H1 (cell line): ENCODE results near the gene HUWE1. TPM values are rescaled to one million over a fixed set of nuclear protein-coding genes. Genes with fewer than 3 reads are reported as not detected.

Source experiments
- CTCF ChIA-PET: fragments of 300-600 bp; sonication (Branson Sonifier 250); formaldehyde crosslinking; loops from one replicate; lab custom pipeline; 2021; ENCODE audit not compliant: partially characterized antibody; lab: Charles Lee
- POLR2A ChIA-PET: fragments of 300-600 bp; sonication (Branson Sonifier 250); formaldehyde crosslinking; loops from one replicate; lab custom pipeline; 2021; ENCODE audit warnings: inconsistent platforms; ENCODE audit not compliant: partially characterized antibody; lab: Charles Lee
- DNase-seq, 2 experiments: peaks; one replicate each; pipeline versions ENCODE4 v3.0.0 to v3.0.0-alpha.2; 2010 to 2022; ENCODE audit warnings: low spot score in 2 of 2, low read depth in 1 of 2, mixed read lengths in 1 of 2
- FAIRE-seq: peaks from 2 replicates; lab custom pipeline; 2011; peaks lifted over from hg19 to GRCh38; lab: Jason Lieb, UNC
- H2AFZ ChIP-seq: 2 replicates; pipeline ENCODE4 v1.8.1; 2012; ENCODE audit warnings: low read length, inconsistent platforms
- H2AK5ac ChIP-seq: 2 replicates; pipeline ENCODE4 v1.6.1; 2013; ENCODE audit warnings: low read depth, low read length
- H2BK120ac ChIP-seq: replicated peaks from 2 replicates; pipeline ENCODE3; 2013; ENCODE audit warnings: low read depth, low read length, inconsistent platforms
- H2BK12ac ChIP-seq: 2 replicates; pipeline ENCODE4 v1.6.1; 2013; ENCODE audit warnings: low read depth, low read length
- H2BK15ac ChIP-seq: 2 replicates; pipeline ENCODE4 v1.6.1; 2013; ENCODE audit warnings: low read length
- H2BK20ac ChIP-seq: 2 replicates; pipeline ENCODE4 v1.6.1; 2013; ENCODE audit warnings: low read length
- H2BK5ac ChIP-seq: 2 replicates; pipeline ENCODE4 v1.6.1; 2013; ENCODE audit warnings: low read depth, low read length
- H3K14ac ChIP-seq: 2 replicates; pipeline ENCODE4 v1.6.1; 2013; ENCODE audit warnings: inconsistent platforms; ENCODE audit not compliant: insufficient read length
- H3K18ac ChIP-seq: 2 replicates; pipeline ENCODE4 v1.6.1; 2013; ENCODE audit warnings: low read length; ENCODE audit errors: extremely low read depth
- H3K23ac ChIP-seq: 2 replicates; pipeline ENCODE4 v1.6.1; 2013; ENCODE audit warnings: inconsistent platforms; ENCODE audit not compliant: insufficient read length
- H3K23me2 ChIP-seq: 2 replicates; pipeline ENCODE4 v1.6.1; 2013; ENCODE audit warnings: low read depth, low read length
- H3K27ac ChIP-seq: 2 replicates; pipeline ENCODE4 v1.6.1; 2011; ENCODE audit warnings: low read depth, low read length, inconsistent platforms
- H3K27me3 ChIP-seq, 4 experiments: replicated peaks in 1 of 4; 1 replicate in 1 of 4; 2 replicates in 3 of 4; pipeline versions ENCODE4 v1.6.1 to v1.8.1; 2011 to 2013; ENCODE audit warnings: low read length in 3 of 4, mild to moderate bottlenecking in 3 of 4, inconsistent platforms in 2 of 4, mixed read lengths in 2 of 4, moderate library complexity in 1 of 4; ENCODE audit not compliant: control insufficient read depth in 3 of 4, insufficient read depth in 3 of 4; ENCODE audit errors: extremely low read depth in 1 of 4
- H3K36me3 ChIP-seq, 4 experiments: 2 replicates each; pipeline versions ENCODE4 v1.6.1 to v1.8.1; 2011 to 2013; ENCODE audit warnings: mild to moderate bottlenecking in 4 of 4, low read length in 3 of 4, moderate library complexity in 2 of 4, control low read depth in 1 of 4, inconsistent platforms in 1 of 4; ENCODE audit not compliant: insufficient read depth in 4 of 4, control insufficient read depth in 2 of 4
- H3K4ac ChIP-seq: replicated peaks from 2 replicates; pipeline ENCODE3; 2013; ENCODE audit warnings: low read length, low read depth, mixed read lengths, inconsistent platforms; ENCODE audit not compliant: insufficient read length
- H3K4me1 ChIP-seq, 4 experiments: replicated peaks in 1 of 4; 1 replicate in 1 of 4; 2 replicates in 3 of 4; pipeline versions ENCODE4 v1.6.1 to v1.8.1; 2011 to 2013; ENCODE audit warnings: low read length in 3 of 4, inconsistent platforms in 2 of 4, mixed read lengths in 1 of 4; ENCODE audit not compliant: insufficient read depth in 4 of 4, control insufficient read depth in 3 of 4
- H3K4me2 ChIP-seq, 2 experiments: 2 replicates each; pipeline versions ENCODE4 v1.6.1 to v1.8.1; 2011 to 2013; ENCODE audit warnings: low read depth in 2 of 2, low read length in 2 of 2, control low read depth in 1 of 2, inconsistent platforms in 1 of 2, mild to moderate bottlenecking in 1 of 2; ENCODE audit not compliant: insufficient read depth in 1 of 2
- H3K4me3 ChIP-seq, 4 experiments: fragments of 200-600, 300-600 bp in 1 of 4; sonication (generic), shearing (Covaris generic), sonication (Bioruptor Twin) in 1 of 4; 2 replicates each; pipeline versions ENCODE4 v1.5.1 to v1.8.1; 2011 to 2016; ENCODE audit warnings: low read length in 4 of 4, low read depth in 3 of 4, control low read depth in 2 of 4, inconsistent platforms in 2 of 4, mild to moderate bottlenecking in 2 of 4, mixed read lengths in 1 of 4, moderate library complexity in 1 of 4; ENCODE audit not compliant: insufficient read depth in 2 of 4; ENCODE audit errors: extremely low read depth in 1 of 4
- H3K56ac ChIP-seq: replicated peaks from 2 replicates; pipeline ENCODE3; 2013; ENCODE audit warnings: low read depth, mild to moderate bottlenecking, mixed read lengths, low read length, inconsistent platforms; ENCODE audit not compliant: insufficient read length
- H3K79me1 ChIP-seq: 2 replicates; pipeline ENCODE4 v1.6.1; 2013; ENCODE audit warnings: low read depth, low read length, control low read depth
- H3K79me2 ChIP-seq, 2 experiments: 2 replicates each; pipeline versions ENCODE4 v1.6.1 to v1.8.1; 2012 to 2013; ENCODE audit warnings: low read length in 2 of 2, mild to moderate bottlenecking in 2 of 2, inconsistent platforms in 1 of 2; ENCODE audit not compliant: insufficient read depth in 2 of 2, control insufficient read depth in 1 of 2
- H3K9ac ChIP-seq, 4 experiments: replicated peaks in 1 of 4; 1 replicate in 1 of 4; 2 replicates in 3 of 4; pipeline versions ENCODE4 v1.6.1 to v1.8.1; 2011 to 2013; ENCODE audit warnings: low read depth in 3 of 4, low read length in 3 of 4, control low read depth in 2 of 4, mild to moderate bottlenecking in 2 of 4, moderate library complexity in 2 of 4, inconsistent platforms in 1 of 4; ENCODE audit errors: extremely low read depth in 1 of 4
- H3K9me3 ChIP-seq, 2 experiments: 2 replicates each; pipeline versions ENCODE4 v1.6.1 to v1.8.1; 2012 to 2013; ENCODE audit warnings: mild to moderate bottlenecking in 2 of 2, moderate library complexity in 2 of 2, control low read depth in 1 of 2, inconsistent platforms in 1 of 2, low read depth in 1 of 2, low read length in 1 of 2, mixed read lengths in 1 of 2; ENCODE audit not compliant: insufficient read depth in 2 of 2
- H4K20me1 ChIP-seq, 2 experiments: replicated peaks in 1 of 2; 2 replicates each; pipeline versions ENCODE3 to v1.8.1; 2011 to 2013; ENCODE audit warnings: inconsistent platforms in 2 of 2, low read length in 2 of 2, mild to moderate bottlenecking in 1 of 2; ENCODE audit not compliant: insufficient read depth in 2 of 2, control insufficient read depth in 1 of 2
- H4K5ac ChIP-seq: 2 replicates; pipeline ENCODE4 v1.6.1; 2013; ENCODE audit warnings: low read length, low read depth, mixed read lengths, inconsistent platforms; ENCODE audit not compliant: insufficient read length
- H4K8ac ChIP-seq: 2 replicates; pipeline ENCODE4 v1.8.0; 2013; ENCODE audit warnings: mild to moderate bottlenecking, moderate library complexity, low read length, inconsistent platforms; ENCODE audit not compliant: insufficient read depth; ENCODE audit errors: extremely low read depth
- H4K91ac ChIP-seq: replicated peaks from 2 replicates; pipeline ENCODE3; 2013; ENCODE audit warnings: low read length, mixed read lengths, inconsistent platforms; ENCODE audit not compliant: insufficient read length
- CBX8 ChIP-seq: fragments of 300-800, 300-1000 bp; sonication (generic); IDR thresholded peaks from 2 replicates; pipeline ENCODE4 v1.7.1; 2016; ENCODE audit warnings: low read depth, low read length, borderline replicate concordance
- EZH2 ChIP-seq: fragments of 200-600 bp; sonication (generic); IDR thresholded peaks from 2 replicates; pipeline ENCODE4 v1.7.1; 2012; ENCODE audit warnings: low read depth, mild to moderate bottlenecking, moderate library complexity, low read length, inconsistent platforms; ENCODE audit not compliant: severe bottlenecking
- KDM1A ChIP-seq: fragments of 200-600, 300-600 bp; sonication (generic); IDR thresholded peaks from 2 replicates; pipeline ENCODE4 v1.7.1; 2016; ENCODE audit warnings: mild to moderate bottlenecking, low read length, borderline replicate concordance
- NRF1 ChIP-seq: IDR thresholded peaks from 2 replicates; pipeline ENCODE4 v1.6.1; 2011; ENCODE audit warnings: mild to moderate bottlenecking, low read depth, low read length, improper control_type of control experiment
- POLR2A ChIP-seq, 2 experiments: IDR thresholded peaks; 1 replicate in 1 of 2; 2 replicates in 1 of 2; pipeline ENCODE4 v1.6.1; 2011; ENCODE audit warnings: low read depth in 2 of 2, low read length in 2 of 2, mild to moderate bottlenecking in 2 of 2; ENCODE audit errors: control extremely low read depth in 1 of 2
- SP2 ChIP-seq: IDR thresholded peaks from 2 replicates; pipeline ENCODE4 v1.6.1; 2012; ENCODE audit warnings: mild to moderate bottlenecking, low read length, inconsistent platforms
- TEAD4 ChIP-seq: IDR thresholded peaks from 2 replicates; pipeline ENCODE4 v1.6.1; 2012; ENCODE audit warnings: low read depth, low read length, inconsistent platforms, mixed read lengths
- WGBS, 2 experiments: shearing (Covaris generic) in 1 of 2; methylation state at CpG; one replicate each; pipeline versions ENCODE4 v1.1.6 to v1.1.7; 2013 to 2015; ENCODE audit warnings: low lambda C conversion rate in 2 of 2, mixed read lengths in 2 of 2, inconsistent platforms in 1 of 2, low coverage in 1 of 2, missing lambda C conversion rate in 1 of 2; ENCODE audit not compliant: insufficient replicate concordance in 2 of 2, insufficient coverage in 1 of 2, insufficient read length in 1 of 2; ENCODE audit errors: extremely low coverage in 1 of 2, missing lambda C conversion rate in 1 of 2; 5-methylcytosine and 5-hydroxymethylcytosine counted together
- polyA plus RNA-seq, 7 experiments: library from polyadenylated mRNA; depleted of rRNA in 3 of 7; stranded (reverse) in 5 of 7; unstranded in 2 of 7; fragments of >200 nt in 5 of 7; fragments of 200-250 nt in 2 of 7; gene quantifications; 1 replicate in 5 of 7; 2 replicates in 1 of 7; 4 replicates in 1 of 7; pipeline versions ENCODE4 v1.2.1 to v1.2.3, GENCODE V29; 2011 to 2013; ENCODE audit warnings: missing spikeins in 2 of 7, mixed read lengths in 2 of 7
- total RNA-seq: library from RNA; stranded (reverse); fragmentation: NEBNext Ultra II Directional; extraction: Animal tissue kit (Norgen Biotek cat#: 25700); gene quantifications from 2 replicates; pipeline ENCODE4 v1.2.1, GENCODE V29; 2021
- TF ChIP-seq, protein P1 (sequence below): IDR thresholded peaks from 2 replicates; pipeline ENCODE4 v1.6.1; 2012; ENCODE audit warnings: low read length, inconsistent platforms
- TF ChIP-seq, protein P2 (sequence below), 3 experiments: IDR thresholded peaks; 1 replicate in 2 of 3; 2 replicates in 1 of 3; pipeline versions ENCODE4 v1.5.1 to v1.6.1; 2011; ENCODE audit warnings: low read length in 3 of 3, mild to moderate bottlenecking in 3 of 3, inconsistent platforms in 2 of 3, low read depth in 1 of 3, moderate library complexity in 1 of 3; ENCODE audit not compliant: insufficient read depth in 1 of 3; ENCODE audit errors: control extremely low read depth in 1 of 3

Gene HUWE1
- total and polyA plus RNA-seq, 2 of the 8 experiments (the other 6 are each of a cell fraction or from before 2014, with no cell fraction given) = 114 to 252 TPM

DNA sequence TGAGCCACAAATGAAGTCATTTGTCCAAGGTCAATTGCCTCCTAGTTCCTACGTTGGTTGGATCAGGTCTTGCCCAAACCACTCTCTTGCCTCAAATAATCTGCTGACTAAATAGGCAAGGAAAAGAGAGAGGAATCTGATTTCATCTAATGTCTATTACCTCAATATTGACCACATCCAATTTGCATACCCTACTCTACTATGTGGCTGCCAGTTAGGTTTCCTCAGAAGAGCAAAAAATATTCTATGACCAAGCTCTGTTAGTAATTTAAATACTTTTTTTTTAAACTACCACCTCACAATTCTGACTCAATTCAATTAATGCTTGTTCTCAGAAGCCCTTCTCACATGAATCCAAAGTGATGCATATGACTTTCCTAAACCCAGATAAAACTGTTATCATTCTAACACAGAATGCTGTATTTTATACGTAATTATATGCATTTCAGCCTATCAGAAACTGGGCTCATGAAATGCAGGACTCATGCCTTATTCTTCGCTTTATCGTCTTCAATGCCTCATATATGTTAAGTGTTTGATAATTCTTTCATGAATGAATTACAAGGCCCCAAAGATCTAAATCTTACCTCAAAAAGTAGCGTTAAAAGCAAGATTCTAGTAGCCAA lies 98.6 kb downstream of the HUWE1 start:
- Histone ChIP-seq H3K27ac (no peak overlapping the region), H3K79me2 (no peaks in the 10 kb centered on the region), H3K79me1 (no peaks in the 10 kb centered on the region), H3K56ac (no peak overlapping the region), H4K20me1 (no peaks in the 10 kb centered on the region), H3K23ac (no peak overlapping the region), H3K14ac (no peak overlapping the region), H2AFZ (no peak overlapping the region), H2BK20ac (no peak overlapping the region), H4K8ac (no peak overlapping the region), H2BK12ac (no peak overlapping the region), H3K23me2 (no peaks in the 10 kb centered on the region), H2BK5ac (no peak overlapping the region), H3K9me3 (no peaks in the 10 kb centered on the region), H4K5ac (no peak overlapping the region), H3K4me2 (no peak overlapping the region), H4K91ac (no peak overlapping the region), H3K36me3 (peaks cover 37 to 98% (median 77%) of the 10 kb centered on the region in 4 experiments), H2BK15ac (no peak overlapping the region), H3K9ac (no peak overlapping the region), H3K18ac (no peak overlapping the region), H3K27me3 (no peaks in the 10 kb centered on the region), H2BK120ac (no peak overlapping the region), H3K4ac (no peak overlapping the region), H3K4me1 (no peaks in the 10 kb centered on the region), H3K4me3 (no peak overlapping the region), H2AK5ac (no peak overlapping the region)
- FAIRE-seq (no peak), DNase-seq (no peak)
- 95% methylated on average over 5 of the region's 5 CpGs; no CpG with 5 or more reads in 1 of the 2 experiments for WGBS, 2 experiments
- ChIA-PET CTCF (interaction anchor here (0.9 kb wide), 1 partner anchor 16 kb away, joined by 3 read pairs; no protein-coding TSS in a partner anchor), POLR2A (interaction anchor here (0.6 kb wide), 1 partner anchor 55 kb away, joined by 3 read pairs; no protein-coding TSS in a partner anchor)
- TF ChIP-seq CBX8 (no peak), SP2 (no peak), NRF1 (no peak), POLR2A (IDR thresholded peaks at IDR 0.05; ENCODE audit: control extremely low read depth in 1 of 2, low read depth in 2 of 2, low read length in 2 of 2) (no peak), KDM1A (no peak), EZH2 (no peak), TEAD4 (no peak)
- TF ChIP-seq, protein P1, sequence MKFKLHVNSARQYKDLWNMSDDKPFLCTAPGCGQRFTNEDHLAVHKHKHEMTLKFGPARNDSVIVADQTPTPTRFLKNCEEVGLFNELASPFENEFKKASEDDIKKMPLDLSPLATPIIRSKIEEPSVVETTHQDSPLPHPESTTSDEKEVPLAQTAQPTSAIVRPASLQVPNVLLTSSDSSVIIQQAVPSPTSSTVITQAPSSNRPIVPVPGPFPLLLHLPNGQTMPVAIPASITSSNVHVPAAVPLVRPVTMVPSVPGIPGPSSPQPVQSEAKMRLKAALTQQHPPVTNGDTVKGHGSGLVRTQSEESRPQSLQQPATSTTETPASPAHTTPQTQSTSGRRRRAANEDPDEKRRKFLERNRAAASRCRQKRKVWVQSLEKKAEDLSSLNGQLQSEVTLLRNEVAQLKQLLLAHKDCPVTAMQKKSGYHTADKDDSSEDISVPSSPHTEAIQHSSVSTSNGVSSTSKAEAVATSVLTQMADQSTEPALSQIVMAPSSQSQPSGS = no peak
- TF ChIP-seq, protein P2, sequence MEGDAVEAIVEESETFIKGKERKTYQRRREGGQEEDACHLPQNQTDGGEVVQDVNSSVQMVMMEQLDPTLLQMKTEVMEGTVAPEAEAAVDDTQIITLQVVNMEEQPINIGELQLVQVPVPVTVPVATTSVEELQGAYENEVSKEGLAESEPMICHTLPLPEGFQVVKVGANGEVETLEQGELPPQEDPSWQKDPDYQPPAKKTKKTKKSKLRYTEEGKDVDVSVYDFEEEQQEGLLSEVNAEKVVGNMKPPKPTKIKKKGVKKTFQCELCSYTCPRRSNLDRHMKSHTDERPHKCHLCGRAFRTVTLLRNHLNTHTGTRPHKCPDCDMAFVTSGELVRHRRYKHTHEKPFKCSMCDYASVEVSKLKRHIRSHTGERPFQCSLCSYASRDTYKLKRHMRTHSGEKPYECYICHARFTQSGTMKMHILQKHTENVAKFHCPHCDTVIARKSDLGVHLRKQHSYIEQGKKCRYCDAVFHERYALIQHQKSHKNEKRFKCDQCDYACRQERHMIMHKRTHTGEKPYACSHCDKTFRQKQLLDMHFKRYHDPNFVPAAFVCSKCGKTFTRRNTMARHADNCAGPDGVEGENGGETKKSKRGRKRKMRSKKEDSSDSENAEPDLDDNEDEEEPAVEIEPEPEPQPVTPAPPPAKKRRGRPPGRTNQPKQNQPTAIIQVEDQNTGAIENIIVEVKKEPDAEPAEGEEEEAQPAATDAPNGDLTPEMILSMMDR (IDR thresholded peaks at IDR 0.05; ENCODE audit: control extremely low read depth in 1 of 3, insufficient read depth in 1 of 3, low read depth in 1 of 3, low read length in 3 of 3) = no peak
